ENCODE data around the gene SORT1. TPM values are rescaled to one million over a fixed set of nuclear protein-coding genes. Genes with fewer than 3 reads are reported as not detected.
A peak's percentile ranks its signal among the peaks of the same experiment; 100 is the strongest.

The SORT1 gene
- total and polyA plus RNA-seq, 2 of the 13 experiments (the other 11 are each of a cell fraction or from before 2014, with no cell fraction given): 32.4 to 93.0 TPM

DNA sequence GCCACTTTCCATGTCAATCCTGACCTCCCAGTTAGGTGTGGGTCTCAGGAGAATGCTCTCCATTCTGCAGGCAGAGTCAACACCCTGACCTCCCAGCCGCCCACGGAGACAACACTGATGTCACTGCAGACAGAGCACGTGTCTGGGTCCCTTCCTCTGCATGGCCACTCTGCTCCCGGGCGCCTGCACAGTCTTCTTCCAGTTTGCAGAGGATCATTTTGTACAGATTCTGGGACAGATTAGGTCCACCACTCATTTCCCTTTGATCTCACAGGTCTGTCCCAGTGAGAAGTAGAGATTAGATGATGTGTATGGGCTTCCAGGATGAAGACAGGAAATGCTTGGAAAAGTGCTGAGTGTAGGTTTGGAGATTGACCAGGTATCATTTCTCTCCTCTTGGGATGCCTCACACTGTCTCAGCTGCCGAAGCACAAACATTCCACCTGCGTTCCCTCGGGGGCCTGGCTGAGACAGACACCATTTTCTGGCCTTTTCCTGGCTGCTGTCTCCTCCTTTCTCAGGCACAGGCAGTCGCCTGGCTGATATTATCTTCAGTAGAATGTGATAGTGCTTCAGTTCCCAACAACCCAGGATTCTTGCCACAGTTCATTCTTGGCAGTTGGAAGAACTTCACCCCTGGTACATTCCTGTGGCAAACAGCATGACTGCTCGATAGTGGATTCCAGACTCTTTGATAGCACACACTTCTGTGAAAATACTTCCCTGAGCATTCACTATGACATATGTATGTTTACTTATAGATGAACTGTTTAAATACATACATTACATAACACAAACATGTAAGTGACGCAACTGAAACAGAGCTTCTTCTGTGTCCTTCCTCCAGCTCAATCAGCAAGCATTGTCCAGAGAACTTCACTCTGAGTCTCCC, 98.8 kb downstream of the SORT1 start (continued):
- TF ChIP-seq, protein P1, sequence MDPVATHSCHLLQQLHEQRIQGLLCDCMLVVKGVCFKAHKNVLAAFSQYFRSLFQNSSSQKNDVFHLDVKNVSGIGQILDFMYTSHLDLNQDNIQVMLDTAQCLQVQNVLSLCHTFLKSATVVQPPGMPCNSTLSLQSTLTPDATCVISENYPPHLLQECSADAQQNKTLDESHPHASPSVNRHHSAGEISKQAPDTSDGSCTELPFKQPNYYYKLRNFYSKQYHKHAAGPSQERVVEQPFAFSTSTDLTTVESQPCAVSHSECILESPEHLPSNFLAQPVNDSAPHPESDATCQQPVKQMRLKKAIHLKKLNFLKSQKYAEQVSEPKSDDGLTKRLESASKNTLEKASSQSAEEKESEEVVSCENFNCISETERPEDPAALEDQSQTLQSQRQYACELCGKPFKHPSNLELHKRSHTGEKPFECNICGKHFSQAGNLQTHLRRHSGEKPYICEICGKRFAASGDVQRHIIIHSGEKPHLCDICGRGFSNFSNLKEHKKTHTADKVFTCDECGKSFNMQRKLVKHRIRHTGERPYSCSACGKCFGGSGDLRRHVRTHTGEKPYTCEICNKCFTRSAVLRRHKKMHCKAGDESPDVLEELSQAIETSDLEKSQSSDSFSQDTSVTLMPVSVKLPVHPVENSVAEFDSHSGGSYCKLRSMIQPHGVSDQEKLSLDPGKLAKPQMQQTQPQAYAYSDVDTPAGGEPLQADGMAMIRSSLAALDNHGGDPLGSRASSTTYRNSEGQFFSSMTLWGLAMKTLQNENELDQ (CRISPR knock-in tag; IDR thresholded peaks at IDR 0.05; ENCODE audit: borderline replicate concordance): no peak
- no peak for TF ChIP-seq SMAD9 (CRISPR knock-in tag; IDR thresholded peaks at IDR 0.05)
- TF ChIP-seq MIER2 (CRISPR knock-in tag; IDR thresholded peaks at IDR 0.05): 0 out of 2 replicates have a peak, but pooled peaks have one; percentile 39
- TF ChIP-seq ATRX (CRISPR knock-in tag; IDR thresholded peaks at IDR 0.05; ENCODE audit: borderline replicate concordance): no peak
- TF ChIP-seq FOXO1 (CRISPR knock-in tag; IDR thresholded peaks at IDR 0.05): peak; percentile 79
- TF ChIP-seq ZNF616 (CRISPR knock-in tag; IDR thresholded peaks at IDR 0.05; ENCODE audit: low read depth): no peak; the same call in 1 of the 2 replicates
- TF ChIP-seq ZNF12 (CRISPR knock-in tag; IDR thresholded peaks at IDR 0.05): 0 out of 2 replicates have a peak, but pooled peaks have one; percentile 34
- peak; percentile 87 for TF ChIP-seq ZNF557 (CRISPR knock-in tag; IDR thresholded peaks at IDR 0.05)
- TF ChIP-seq MAF1 (CRISPR knock-in tag; IDR thresholded peaks at IDR 0.05; ENCODE audit: borderline replicate concordance): no peak
- TF ChIP-seq CCAR2 (optimal IDR thresholded peaks at IDR 0.05; ENCODE audit: low read depth, low read length): no peak
- TF ChIP-seq ZFP90 (CRISPR knock-in tag; IDR thresholded peaks at IDR 0.05; ENCODE audit: borderline replicate concordance): 0 out of 2 replicates have a peak, but pooled peaks have one; percentile 54
- TF ChIP-seq JUND (CRISPR knock-in tag; IDR thresholded peaks at IDR 0.05): peak; percentile 64; the same call in 1 of the 2 replicates
- TF ChIP-seq BCL6 (CRISPR knock-in tag; IDR thresholded peaks at IDR 0.05): peak; percentile 86
- TF ChIP-seq, protein P2, sequence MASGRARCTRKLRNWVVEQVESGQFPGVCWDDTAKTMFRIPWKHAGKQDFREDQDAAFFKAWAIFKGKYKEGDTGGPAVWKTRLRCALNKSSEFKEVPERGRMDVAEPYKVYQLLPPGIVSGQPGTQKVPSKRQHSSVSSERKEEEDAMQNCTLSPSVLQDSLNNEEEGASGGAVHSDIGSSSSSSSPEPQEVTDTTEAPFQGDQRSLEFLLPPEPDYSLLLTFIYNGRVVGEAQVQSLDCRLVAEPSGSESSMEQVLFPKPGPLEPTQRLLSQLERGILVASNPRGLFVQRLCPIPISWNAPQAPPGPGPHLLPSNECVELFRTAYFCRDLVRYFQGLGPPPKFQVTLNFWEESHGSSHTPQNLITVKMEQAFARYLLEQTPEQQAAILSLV (CRISPR knock-in tag; IDR thresholded peaks at IDR 0.05; ENCODE audit: borderline replicate concordance): 0 out of 2 replicates have a peak, but pooled peaks have one; percentile 16
- TF ChIP-seq, protein P3, sequence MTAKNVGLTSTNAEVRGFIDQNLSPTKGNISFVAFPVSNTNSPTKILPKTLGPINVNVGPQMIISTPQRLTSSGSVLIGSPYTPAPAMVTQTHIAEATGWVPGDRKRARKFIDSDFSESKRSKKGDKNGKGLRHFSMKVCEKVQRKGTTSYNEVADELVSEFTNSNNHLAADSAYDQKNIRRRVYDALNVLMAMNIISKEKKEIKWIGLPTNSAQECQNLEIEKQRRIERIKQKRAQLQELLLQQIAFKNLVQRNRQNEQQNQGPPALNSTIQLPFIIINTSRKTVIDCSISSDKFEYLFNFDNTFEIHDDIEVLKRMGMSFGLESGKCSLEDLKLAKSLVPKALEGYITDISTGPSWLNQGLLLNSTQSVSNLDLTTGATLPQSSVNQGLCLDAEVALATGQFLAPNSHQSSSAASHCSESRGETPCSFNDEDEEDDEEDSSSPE (CRISPR knock-in tag; IDR thresholded peaks at IDR 0.05): peak; percentile 68
- TF ChIP-seq, protein P4, sequence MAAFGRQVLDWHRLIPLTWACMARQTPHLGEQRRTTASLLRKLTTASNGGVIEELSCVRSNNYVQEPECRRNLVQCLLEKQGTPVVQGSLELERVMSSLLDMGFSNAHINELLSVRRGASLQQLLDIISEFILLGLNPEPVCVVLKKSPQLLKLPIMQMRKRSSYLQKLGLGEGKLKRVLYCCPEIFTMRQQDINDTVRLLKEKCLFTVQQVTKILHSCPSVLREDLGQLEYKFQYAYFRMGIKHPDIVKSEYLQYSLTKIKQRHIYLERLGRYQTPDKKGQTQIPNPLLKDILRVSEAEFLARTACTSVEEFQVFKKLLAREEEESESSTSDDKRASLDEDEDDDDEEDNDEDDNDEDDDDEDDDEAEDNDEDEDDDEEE (CRISPR knock-in tag; IDR thresholded peaks at IDR 0.05): peak; percentile 81
- TF ChIP-seq ARNT2 (CRISPR knock-in tag; IDR thresholded peaks at IDR 0.05; ENCODE audit: low read depth): no peak; the same call in 1 of the 2 replicates
- no peak for TF ChIP-seq ZNF7 (CRISPR knock-in tag; IDR thresholded peaks at IDR 0.05)
- TF ChIP-seq NFIB (CRISPR knock-in tag; IDR thresholded peaks at IDR 0.05; ENCODE audit: borderline replicate concordance): no peak
- TF ChIP-seq NCOR1 (IDR thresholded peaks at IDR 0.05; ENCODE audit: borderline replicate concordance, low read length): peak; percentile 77; the same call in 1 of the 2 replicates
- TF ChIP-seq, protein P5, sequence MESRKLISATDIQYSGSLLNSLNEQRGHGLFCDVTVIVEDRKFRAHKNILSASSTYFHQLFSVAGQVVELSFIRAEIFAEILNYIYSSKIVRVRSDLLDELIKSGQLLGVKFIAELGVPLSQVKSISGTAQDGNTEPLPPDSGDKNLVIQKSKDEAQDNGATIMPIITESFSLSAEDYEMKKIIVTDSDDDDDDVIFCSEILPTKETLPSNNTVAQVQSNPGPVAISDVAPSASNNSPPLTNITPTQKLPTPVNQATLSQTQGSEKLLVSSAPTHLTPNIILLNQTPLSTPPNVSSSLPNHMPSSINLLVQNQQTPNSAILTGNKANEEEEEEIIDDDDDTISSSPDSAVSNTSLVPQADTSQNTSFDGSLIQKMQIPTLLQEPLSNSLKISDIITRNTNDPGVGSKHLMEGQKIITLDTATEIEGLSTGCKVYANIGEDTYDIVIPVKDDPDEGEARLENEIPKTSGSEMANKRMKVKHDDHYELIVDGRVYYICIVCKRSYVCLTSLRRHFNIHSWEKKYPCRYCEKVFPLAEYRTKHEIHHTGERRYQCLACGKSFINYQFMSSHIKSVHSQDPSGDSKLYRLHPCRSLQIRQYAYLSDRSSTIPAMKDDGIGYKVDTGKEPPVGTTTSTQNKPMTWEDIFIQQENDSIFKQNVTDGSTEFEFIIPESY (CRISPR knock-in tag; IDR thresholded peaks at IDR 0.05): no peak
